ENCODE results near the gene C3orf85.
"Not testable (repeated sequence)": the region's sequence is repeated elsewhere in the genome, so short reads cannot be mapped to it uniquely, and the experiment has no call there.

C3orf85 gene, protein sequence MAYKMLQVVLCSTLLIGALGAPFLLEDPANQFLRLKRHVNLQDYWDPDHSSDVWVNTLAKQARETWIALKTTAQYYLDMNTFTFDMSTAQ

GRCh38 chr3:109136523-109136922 is at the start of gene C3orf85:
Gene C3orf85, plus strand, starts transcription at chr3:109136719. Its CDS starts 129 bp downstream, at chr3:109136848.
- FAIRE-seq = no peak

- no peak for FAIRE-seq
Observed at GRCh38 chr3:109089265-109089664, 47.3 kb upstream of the C3orf85 start.

DNA sequence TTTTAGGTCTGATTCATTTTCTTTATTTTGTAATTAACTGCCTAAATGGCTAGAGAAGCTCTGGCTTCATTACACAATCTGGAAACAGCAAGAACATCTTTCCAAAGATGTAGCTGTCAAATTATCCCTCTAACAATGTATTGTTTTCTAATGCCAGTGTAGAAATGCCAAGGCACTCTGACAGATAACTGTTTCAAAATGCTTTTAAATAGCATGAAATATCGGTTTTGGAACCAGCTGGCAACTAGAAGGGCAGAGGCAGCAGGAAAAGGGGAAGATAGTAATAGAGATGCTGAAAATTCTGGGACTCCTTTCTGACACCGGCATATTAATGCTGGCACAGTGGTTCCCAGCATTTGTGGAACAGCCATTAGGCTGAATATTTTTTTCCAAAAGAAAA is 44.7 kb upstream of the C3orf85 start:
- FAIRE-seq = no peak

GRCh38 chr3:109093561-109093960 is 43.0 kb upstream of the C3orf85 start:
- no peak for FAIRE-seq

DNA sequence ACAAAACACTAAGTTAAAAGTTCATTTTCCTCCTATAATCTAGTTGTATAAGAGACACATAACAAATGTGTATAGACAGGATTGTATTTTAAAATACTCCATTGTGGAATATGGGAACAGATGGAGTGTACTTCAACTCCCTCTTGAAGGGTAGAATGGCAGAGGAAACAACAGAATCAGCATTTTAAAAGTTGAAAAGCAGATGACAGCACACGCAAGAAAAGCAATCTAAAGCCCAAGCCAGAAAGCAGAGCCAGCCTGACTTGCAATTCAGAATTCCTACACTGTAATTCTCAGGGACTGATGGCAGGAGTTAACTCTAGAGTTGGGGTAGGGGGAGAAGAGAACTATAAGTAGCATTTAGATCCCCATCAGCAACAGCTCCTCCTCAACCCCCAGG is 41.4 kb upstream of the C3orf85 start:
- no peak for FAIRE-seq

DNA sequence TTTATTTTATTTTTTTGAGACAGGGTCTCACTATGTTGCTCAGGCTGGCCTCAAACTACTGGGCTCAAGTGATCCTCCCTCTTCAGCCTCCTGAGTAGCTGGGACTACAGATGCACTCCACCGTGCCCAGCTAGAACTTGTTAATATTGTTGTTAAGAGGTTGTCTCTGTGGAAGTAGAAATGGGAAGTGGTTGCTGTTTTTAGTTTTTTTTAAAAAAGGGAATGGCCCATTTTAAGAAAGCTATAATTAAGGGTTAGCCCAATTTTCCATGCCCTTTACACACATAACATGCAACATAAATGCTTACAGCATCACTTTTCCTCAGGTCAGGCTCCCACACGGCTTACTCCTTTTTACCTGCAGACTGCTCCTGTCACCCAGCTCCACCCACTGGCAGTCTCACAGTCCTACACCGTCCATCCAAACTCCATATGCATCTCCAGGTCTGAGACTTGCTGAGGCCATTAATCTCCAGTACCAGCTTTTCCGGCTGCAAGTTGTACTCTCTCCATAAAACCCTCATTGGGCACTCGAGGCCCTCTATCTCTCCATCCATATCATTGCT is 38.4 kb upstream of the C3orf85 start:
- FAIRE-seq = no peak

DNA sequence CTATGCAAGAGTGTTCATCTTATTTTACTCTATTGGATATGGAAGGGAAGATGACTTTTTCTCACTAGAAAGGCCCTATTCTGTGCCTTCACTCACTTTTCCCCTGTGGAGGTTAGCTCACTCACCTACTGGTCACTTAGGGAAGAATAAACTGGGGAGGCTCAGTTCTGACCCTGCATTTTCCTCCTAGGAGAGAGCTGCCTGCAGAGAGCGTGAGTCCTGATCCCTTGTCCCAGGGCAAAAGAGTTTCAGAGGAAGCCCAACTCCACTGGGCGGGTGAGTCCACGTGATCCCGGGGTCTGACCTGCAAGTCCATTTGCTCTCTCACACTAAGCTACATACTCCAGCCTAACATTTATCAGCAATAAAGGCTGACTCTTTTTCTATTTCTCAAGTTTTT is 26.9 kb upstream of the C3orf85 start:
- no peak for FAIRE-seq

DNA sequence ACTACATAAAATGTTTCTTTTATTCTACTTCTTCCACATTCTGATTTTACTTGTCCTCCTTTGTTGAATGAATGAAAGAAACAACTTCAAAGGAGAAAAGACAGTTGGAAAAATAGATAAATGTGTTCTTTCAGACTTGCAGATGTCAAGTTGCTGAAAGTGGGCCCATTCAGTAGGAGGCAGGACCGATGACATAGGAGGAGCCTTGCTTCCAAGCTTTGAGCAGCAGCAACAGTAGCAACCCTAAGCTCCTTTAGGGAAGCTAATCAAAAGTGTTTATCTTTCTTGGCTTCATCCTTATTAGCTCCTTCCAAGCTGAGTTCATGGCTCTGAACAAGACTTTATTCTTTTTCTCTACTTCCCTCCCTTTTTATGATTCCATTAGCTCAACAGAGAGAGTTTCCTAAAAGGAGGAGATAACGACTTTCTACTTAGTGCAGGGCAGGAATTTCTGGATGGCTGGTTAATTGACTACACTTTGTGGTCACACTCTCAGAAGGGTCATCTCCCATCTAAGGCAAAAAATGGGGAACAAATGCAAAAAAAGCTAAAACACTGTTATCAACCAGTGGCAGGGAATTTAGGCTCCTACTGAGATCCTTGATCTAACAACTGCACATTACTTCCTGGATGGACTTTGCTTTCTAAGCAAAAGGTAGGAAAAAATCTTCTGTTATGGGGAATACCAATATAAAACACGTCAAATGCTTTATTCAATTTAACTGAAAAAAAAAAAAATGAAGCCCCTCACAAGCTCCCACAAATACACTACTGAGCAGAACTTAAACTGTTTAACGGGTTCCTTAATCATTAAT is 23.4 kb upstream of the C3orf85 start:
- FAIRE-seq = no peak

- FAIRE-seq = no peak
Observed at GRCh38 chr3:109114746-109115145, 21.8 kb upstream of the C3orf85 start.

DNA sequence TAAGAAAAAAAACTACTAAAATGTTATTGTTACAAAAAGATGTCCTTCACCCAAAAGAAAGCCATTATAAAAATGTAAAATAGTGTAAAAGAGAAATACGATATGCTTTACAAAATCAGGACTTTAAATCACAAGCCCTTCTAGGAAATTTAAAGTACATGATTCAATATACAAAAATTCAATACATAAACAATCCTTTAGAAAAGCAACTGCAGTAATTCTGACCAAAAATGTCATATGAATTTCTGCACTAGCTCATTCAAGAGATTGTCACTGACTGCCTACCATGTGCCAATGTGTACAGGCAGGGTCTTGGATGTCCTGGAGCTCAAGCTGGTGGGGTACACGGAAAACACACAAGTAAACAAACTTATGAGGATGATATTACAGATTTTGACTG is 21.1 kb upstream of the C3orf85 start:
- FAIRE-seq = no peak

GRCh38 chr3:109116031-109116430 is 20.5 kb upstream of the C3orf85 start:
- no peak for FAIRE-seq

GRCh38 chr3:109117939-109118338 is 18.6 kb upstream of the C3orf85 start, which contains the start of gene MORC1:
Gene MORC1, minus strand, starts transcription at chr3:109118134. Its CDS starts 75 bp downstream, at chr3:109118059.
- no peak for FAIRE-seq

DNA sequence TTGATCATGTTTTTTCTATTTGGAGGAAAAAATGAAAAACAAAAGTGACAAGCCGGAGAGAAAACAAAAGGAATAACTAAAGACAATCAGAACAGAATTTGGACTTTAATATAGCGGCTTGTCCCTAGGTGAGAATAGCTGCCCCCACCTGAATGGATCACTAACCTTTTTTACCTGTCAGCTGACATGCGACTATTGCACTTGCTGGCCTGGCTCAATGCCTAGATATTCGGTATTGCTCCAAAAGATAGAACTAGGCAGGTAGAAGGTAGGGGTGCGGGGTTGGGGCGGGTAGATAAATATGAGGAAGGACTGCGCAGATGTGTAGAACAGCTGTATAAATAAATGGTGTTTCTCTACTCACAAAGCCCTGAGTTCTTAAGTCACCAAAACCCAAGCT is 17.9 kb upstream of the C3orf85 start:
- no peak for FAIRE-seq

- FAIRE-seq = no peak
Observed at GRCh38 chr3:109122690-109123089, 13.8 kb upstream of the C3orf85 start.

GRCh38 chr3:109125902-109126301 is 10.6 kb upstream of the C3orf85 start:
- FAIRE-seq = no peak

- FAIRE-seq = no peak
Observed at GRCh38 chr3:109127553-109127952, 9.0 kb upstream of the C3orf85 start.

- FAIRE-seq = no peak
Observed at GRCh38 chr3:109131276-109131675, 5.2 kb upstream of the C3orf85 start.

DNA sequence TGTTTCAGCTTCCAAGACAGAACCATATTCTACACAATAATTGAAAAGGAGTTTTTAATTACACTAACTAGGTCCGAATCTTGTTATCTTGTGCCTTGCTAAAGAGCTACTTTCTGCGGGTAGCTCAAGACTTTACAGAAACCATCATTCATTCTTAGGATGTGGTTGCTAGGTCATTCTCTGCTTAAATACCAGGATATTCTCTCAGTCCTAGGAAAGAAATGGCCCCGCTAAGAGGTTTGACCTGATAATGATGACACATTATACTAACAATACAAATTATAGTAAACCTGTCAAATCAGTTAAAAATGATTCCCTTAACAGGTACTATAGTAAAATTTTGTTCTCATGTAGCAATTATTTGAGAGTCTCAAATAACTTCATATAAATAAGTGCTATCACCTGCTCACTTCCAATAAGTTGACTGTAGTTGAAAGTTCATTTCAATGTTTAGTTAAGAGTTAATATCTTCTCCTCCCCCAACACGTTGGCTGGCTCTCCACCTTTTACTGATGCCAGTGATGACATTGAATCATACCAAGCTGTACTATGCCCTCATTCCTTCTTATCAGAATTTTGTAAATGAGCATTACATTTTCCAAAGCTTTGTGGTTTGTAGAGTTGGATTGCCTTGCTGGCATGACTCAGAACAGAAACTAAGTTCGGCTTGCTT is 3.6 kb upstream of the C3orf85 start:
- no peak for FAIRE-seq

DNA sequence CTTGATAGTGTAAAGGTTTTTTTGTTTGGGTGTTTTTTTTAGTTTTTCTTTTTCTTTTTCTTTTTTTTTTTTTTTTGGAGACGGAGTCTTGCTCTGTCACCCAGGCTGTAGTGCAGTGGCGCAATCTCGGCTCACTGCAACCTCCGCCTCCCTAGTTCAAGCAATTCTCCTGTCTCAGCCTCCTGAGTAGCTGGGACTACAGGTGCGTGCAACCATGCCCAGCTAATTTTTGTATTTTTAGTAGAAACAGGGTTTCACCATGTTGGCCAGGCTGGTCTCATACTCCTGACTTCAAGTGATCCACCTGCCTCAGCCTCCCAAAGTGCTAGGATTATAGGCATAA is 3.1 kb upstream of the C3orf85 start:
- not testable (repeated sequence) for FAIRE-seq

DNA sequence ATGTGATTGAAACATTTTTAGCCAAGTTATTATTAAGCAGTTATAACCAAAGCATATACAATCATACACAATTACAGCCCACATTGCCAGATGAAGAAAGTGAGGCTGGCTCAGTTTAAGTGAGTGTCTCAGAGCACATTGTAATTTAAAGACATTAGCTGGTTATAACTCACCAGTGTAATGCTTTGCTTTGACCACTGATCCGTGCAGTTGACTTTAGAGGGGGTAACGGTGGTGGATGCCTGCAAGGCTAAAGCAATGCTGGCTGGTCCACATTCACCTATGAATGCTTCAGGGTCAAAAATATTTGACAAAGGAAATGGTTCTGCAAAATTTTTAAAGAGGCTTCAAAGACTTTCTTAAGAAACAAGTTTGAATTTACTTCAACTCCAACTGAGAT is 1.2 kb downstream of the C3orf85 start:
- no peak for FAIRE-seq

DNA sequence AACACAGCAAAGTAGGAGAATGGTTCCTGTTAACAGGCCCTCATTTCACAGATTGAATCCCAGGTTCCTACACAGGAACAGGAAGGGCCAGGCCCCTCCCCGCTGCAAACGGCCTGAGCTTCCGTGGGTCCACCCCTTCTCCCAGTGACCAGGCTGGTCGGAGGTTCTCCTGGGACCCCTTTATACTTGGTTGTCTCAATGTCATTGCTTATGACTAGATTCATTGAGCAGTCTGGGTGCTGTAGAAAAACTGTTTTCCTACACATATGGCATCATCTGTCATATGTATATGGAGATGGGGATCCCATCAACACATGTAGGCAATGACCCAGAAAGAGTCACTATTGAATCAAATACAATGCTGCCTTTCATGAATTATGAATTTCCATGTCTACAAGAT is 3.8 kb downstream of the C3orf85 start:
- FAIRE-seq = no peak

GRCh38 chr3:109143646-109144045 is 7.1 kb downstream of the C3orf85 start:
- FAIRE-seq = no peak

GRCh38 chr3:109149078-109149477 is 12.6 kb downstream of the C3orf85 start:
- FAIRE-seq = no peak

- FAIRE-seq = no peak
Observed at GRCh38 chr3:109152320-109152719, 15.8 kb downstream of the C3orf85 start.

Data from TTC549 (cell line).